GM12874 (cell line): ENCODE measurements around the gene TRABD2A.

Experiments
- TF ChIP-seq, protein P1 (sequence below): IDR thresholded peaks from 2 replicates; pipeline ENCODE4 v1.5.1; 2011; ENCODE audit warnings: low read depth, mild to moderate bottlenecking, control low read depth, low read length, moderate library complexity; ENCODE audit not compliant: insufficient read depth

Gene TRABD2A

DNA sequence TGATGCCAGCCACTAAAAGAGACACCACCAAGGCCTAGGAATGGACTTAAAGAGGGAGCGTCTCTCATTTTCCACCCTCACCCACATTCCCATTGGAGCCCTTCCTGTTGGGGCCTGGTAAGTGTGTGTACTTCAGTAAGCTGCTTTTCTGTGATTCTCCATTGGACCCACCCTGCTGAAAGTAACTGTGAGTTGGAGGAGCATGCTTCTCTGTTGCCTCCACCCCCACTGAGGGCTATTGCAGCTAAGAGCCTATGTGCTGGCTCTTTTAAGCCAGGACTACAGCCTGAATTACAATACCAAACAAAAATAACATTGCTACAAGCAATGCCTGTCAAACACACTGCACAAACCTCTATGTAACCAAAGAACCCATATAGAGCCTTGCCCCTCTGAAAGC, 81.1 kb downstream of the TRABD2A start:
- TF ChIP-seq, protein P1, sequence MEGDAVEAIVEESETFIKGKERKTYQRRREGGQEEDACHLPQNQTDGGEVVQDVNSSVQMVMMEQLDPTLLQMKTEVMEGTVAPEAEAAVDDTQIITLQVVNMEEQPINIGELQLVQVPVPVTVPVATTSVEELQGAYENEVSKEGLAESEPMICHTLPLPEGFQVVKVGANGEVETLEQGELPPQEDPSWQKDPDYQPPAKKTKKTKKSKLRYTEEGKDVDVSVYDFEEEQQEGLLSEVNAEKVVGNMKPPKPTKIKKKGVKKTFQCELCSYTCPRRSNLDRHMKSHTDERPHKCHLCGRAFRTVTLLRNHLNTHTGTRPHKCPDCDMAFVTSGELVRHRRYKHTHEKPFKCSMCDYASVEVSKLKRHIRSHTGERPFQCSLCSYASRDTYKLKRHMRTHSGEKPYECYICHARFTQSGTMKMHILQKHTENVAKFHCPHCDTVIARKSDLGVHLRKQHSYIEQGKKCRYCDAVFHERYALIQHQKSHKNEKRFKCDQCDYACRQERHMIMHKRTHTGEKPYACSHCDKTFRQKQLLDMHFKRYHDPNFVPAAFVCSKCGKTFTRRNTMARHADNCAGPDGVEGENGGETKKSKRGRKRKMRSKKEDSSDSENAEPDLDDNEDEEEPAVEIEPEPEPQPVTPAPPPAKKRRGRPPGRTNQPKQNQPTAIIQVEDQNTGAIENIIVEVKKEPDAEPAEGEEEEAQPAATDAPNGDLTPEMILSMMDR = no peak

DNA sequence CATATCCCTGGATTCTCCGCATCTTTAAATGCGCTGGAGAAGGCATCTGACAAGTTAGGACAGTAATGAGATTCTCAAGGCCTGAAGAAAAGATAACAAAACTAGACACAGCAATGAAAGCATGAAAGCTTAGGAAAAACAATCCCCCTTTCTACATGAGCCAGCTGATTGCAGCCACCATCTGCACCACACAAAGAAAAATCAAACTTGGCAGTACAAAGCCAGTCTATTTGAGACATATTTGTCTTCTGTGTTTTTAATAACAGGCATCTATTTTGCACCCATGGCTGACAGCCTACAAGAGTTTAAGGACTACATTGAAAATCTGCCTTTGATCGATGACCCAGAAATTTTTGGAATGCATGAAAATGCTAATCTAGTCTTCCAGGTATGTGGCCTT, 83.6 kb downstream of the TRABD2A start:
- TF ChIP-seq, protein P1 = no peak

DNA sequence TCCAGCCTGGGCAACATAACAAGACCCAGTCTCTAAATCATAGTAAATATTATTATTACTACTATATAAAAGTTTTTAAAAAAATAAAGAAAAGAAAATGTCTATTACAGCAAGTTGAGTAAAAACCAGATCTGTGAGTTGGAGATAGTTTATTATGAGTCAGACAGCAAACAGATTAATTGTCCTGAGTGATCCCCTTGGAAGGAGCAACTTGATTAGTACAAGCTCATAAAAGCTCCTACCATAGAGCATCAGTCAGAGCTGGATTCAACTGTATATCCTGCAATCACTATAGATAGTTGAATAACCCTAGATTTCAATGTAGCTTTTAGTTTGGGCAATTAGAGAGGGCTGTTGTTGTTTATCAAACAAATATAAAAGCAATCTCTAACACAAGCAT, 84.1 kb downstream of the TRABD2A start:
- TF ChIP-seq, protein P1 = no peak

DNA sequence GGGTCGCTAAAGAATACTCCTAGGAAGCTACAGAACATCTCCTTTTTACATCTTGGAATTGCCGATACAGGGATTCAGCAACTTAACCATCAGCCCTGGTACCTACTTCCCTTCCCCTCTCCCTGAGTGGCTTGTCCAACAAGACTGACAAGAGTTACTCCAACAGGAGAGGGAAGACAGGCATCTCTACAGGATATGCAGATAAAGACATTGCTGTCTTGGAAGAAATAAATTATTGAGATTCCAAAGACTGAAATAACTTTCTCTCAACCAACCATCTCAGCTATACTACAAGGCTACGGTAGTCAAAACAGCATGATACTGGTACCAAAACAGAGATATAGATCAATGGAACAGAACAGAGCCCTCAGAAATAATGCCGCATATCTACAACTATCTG, 87.2 kb downstream of the TRABD2A start:
- TF ChIP-seq, protein P1 = no peak

DNA sequence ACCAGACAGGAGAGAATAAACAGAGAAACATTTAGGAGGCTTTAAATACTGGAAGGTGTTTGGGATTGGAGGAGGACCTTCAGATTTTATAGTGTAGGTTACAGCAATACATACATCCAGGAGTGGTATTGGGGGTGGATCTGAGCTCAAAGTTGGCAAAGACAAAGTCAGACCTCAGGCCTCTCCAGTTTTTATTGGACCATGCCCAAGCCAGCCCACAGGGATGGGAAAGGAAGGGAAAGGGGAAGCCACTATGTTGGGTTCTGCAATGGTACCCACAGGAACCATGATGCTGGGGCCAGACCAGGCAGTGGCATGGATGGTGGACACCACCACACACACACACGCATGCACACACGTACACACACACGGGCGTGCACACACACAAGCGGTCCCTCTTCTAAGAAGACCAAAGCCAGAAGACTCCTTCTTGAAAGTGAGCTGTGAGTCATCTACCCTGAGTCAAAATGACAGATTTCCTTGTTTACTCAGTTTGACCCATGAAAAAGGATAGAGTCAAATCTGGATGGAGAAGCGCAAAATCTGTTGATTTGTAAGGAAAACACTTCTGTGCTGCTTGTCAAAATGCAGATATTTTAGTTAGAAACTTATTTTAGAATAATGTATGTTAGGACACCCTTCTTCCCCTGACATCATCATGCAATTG, 87.9 kb downstream of the TRABD2A start:
- TF ChIP-seq, protein P1 = no peak

DNA sequence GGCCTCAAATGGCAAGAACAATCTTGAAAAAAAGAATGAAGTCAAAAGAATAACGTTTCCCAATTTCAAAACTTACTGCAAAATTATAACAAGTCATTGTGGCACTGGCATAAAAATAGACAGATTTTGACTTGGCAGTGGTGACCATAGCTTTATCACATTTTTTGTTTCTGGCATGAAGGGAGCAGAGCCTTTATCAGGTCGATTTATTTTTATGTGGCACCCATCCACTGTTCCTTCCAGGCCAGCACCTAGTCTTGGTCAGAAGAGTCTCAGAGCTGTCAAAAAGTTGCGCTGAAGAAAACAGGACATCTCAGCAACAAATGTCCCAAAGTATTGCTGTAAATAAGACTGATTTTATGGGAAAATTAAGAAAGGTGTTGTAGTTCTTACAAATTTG, 92.4 kb downstream of the TRABD2A start:
- TF ChIP-seq, protein P1 = no peak

DNA sequence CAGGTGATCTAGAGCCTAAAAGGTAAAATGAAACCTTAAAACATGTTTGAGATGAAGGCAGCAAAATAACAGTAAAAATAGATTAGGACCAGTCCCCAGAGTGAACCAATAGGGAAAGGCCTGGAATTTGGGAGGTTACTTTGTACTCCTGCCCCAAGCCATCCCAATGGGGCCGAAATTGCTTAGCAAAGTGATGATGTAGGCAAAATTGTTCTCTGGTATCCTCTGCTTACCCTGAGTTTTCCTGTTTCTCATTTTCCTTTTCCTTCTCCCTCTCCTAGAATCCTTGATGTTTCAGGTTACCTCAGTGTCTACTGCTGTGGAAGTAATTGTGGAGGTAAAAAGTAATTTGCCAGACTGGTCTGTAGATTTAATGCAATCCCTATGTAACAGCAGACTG, 92.9 kb downstream of the TRABD2A start:
- TF ChIP-seq, protein P1 = no peak
